ENCODE data around the gene ARHGAP18.

The ARHGAP18 gene

GRCh38 chr6:129691709-129692108 is 18.3 kb downstream of the ARHGAP18 start:
- no peak for DNase-seq (ENCODE audit: low spot score)

- no peak for DNase-seq (ENCODE audit: low spot score)
Measured at GRCh38 chr6:129691043-129691640, 18.8 kb downstream of the ARHGAP18 start.

- DNase-seq (ENCODE audit: low spot score), result no peak
Measured at GRCh38 chr6:129686941-129687627, 22.9 kb downstream of the ARHGAP18 start.

- DNase-seq (ENCODE audit: low spot score), result no peak
Measured at GRCh38 chr6:129685662-129686031, 24.3 kb downstream of the ARHGAP18 start.

GRCh38 chr6:129684903-129685661 is 24.9 kb downstream of the ARHGAP18 start:
- DNase-seq (ENCODE audit: low spot score), result no peak

- DNase-seq (ENCODE audit: low spot score), result no peak
Measured at GRCh38 chr6:129684323-129684884, 25.6 kb downstream of the ARHGAP18 start.

GRCh38 chr6:129683601-129684322 is 26.2 kb downstream of the ARHGAP18 start:
- DNase-seq (ENCODE audit: low spot score), result peak; percentile 53

GRCh38 chr6:129681913-129682205 is 28.1 kb downstream of the ARHGAP18 start:
- DNase-seq (ENCODE audit: low spot score), result no peak

- DNase-seq (ENCODE audit: low spot score), result no peak
Measured at GRCh38 chr6:129680633-129681032, 29.3 kb downstream of the ARHGAP18 start.

- DNase-seq (ENCODE audit: low spot score), result no peak
Measured at GRCh38 chr6:129679758-129680157, 30.2 kb downstream of the ARHGAP18 start.

- DNase-seq (ENCODE audit: low spot score), result no peak
Measured at GRCh38 chr6:129679275-129679674, 30.7 kb downstream of the ARHGAP18 start.

- no peak for DNase-seq (ENCODE audit: low spot score)
Measured at GRCh38 chr6:129678463-129678862, 31.5 kb downstream of the ARHGAP18 start.

GRCh38 chr6:129677620-129678325 is 32.2 kb downstream of the ARHGAP18 start:
- DNase-seq (ENCODE audit: low spot score), result no peak

GRCh38 chr6:129675669-129676472 is 34.1 kb downstream of the ARHGAP18 start:
- no peak for DNase-seq (ENCODE audit: low spot score)

GRCh38 chr6:129673748-129674147 is 36.2 kb downstream of the ARHGAP18 start:
- no peak for DNase-seq (ENCODE audit: low spot score)

GRCh38 chr6:129672881-129673631 is 36.9 kb downstream of the ARHGAP18 start:
- DNase-seq (ENCODE audit: low spot score), result no peak

- DNase-seq (ENCODE audit: low spot score), result no peak
Measured at GRCh38 chr6:129672341-129672682, 37.7 kb downstream of the ARHGAP18 start.

- peak; percentile 38 for DNase-seq (ENCODE audit: low spot score)
Measured at GRCh38 chr6:129671442-129672340, 38.3 kb downstream of the ARHGAP18 start.

- DNase-seq (ENCODE audit: low spot score), result no peak
Measured at GRCh38 chr6:129670634-129671033, 39.3 kb downstream of the ARHGAP18 start.

All from iPS-NIHi11 (cell line).